ENCODE data around the gene RMDN2.
"Not testable (repeated sequence)": the region's sequence is repeated elsewhere in the genome, so short reads cannot be mapped to it uniquely, and the experiment has no call there.

Gene RMDN2

GRCh38 chr2:38000485-38001222 lies 75.6 kb downstream of the RMDN2 start:
- DNase-seq, result no peak

GRCh38 chr2:38010187-38010586 lies 85.1 kb downstream of the RMDN2 start:
- not testable (repeated sequence) for DNase-seq

- no peak for DNase-seq
Measured at GRCh38 chr2:38010995-38011394, 85.9 kb downstream of the RMDN2 start.

GRCh38 chr2:38013158-38013752 lies 88.2 kb downstream of the RMDN2 start:
- DNase-seq, result no peak

GRCh38 chr2:38016219-38016618 lies 91.1 kb downstream of the RMDN2 start:
- no peak for DNase-seq

- no peak for DNase-seq
Measured at GRCh38 chr2:38017836-38018235, 92.7 kb downstream of the RMDN2 start.

- DNase-seq, result not testable (repeated sequence)
Measured at GRCh38 chr2:38020359-38021069, 95.4 kb downstream of the RMDN2 start.

GRCh38 chr2:38021589-38021988 lies 96.5 kb downstream of the RMDN2 start:
- DNase-seq, result no peak

- no peak for DNase-seq
Measured at GRCh38 chr2:38026846-38027245, 101.8 kb downstream of the RMDN2 start.

GRCh38 chr2:38028829-38029228 lies 103.7 kb downstream of the RMDN2 start:
- DNase-seq, result no peak

GRCh38 chr2:38029512-38029911 lies 104.4 kb downstream of the RMDN2 start:
- no peak for DNase-seq

GRCh38 chr2:38030635-38031355 lies 105.7 kb downstream of the RMDN2 start:
- DNase-seq, result no peak

GRCh38 chr2:38032946-38033345 lies 107.9 kb downstream of the RMDN2 start:
- no peak for DNase-seq

- no peak for DNase-seq
Measured at GRCh38 chr2:38033646-38034045, 108.6 kb downstream of the RMDN2 start.

- DNase-seq, result no peak
Measured at GRCh38 chr2:38035968-38036367, 110.9 kb downstream of the RMDN2 start.

GRCh38 chr2:38037325-38037724 lies 112.2 kb downstream of the RMDN2 start:
- no peak for DNase-seq

- DNase-seq, result no peak
Measured at GRCh38 chr2:38037757-38038621, 112.9 kb downstream of the RMDN2 start.

GRCh38 chr2:38038682-38039081 lies 113.6 kb downstream of the RMDN2 start:
- DNase-seq, result no peak

GRCh38 chr2:38039121-38039910 lies 114.2 kb downstream of the RMDN2 start:
- DNase-seq, result no peak

GRCh38 chr2:38045811-38046210 lies 120.7 kb downstream of the RMDN2 start:
- DNase-seq, result no peak

- no peak for DNase-seq
Measured at GRCh38 chr2:38056216-38056615, 131.1 kb downstream of the RMDN2 start.
